Spleen (tissue), 7 donors: ENCODE measurements around the gene MANBA.

ENCODE experiments used
- POLR2A ChIP-seq, 3 donors: fragments of 450-650 bp; IDR thresholded peaks; one replicate each; pipeline ENCODE4 v1.5.1; 2017; ENCODE audit warnings: antibody characterized with exemption in 3 of 3, mild to moderate bottlenecking in 1 of 3
- TF ChIP-seq, protein P1 (sequence below), 11 experiments: fragments of 200-600 bp in 7 of 11; fragments of 450-650 bp in 4 of 11; sonication (generic) in 4 of 11; IDR thresholded peaks in 8 of 11; conservative IDR thresholded peaks in 3 of 11; 1 replicate in 7 of 11; 2 replicates in 4 of 11; pipeline versions ENCODE4 v1.4.0 to v1.8.0; 2016 to 2021; ENCODE audit warnings: antibody characterized with exemption in 11 of 11, inconsistent platforms in 4 of 11, mild to moderate bottlenecking in 1 of 11
- donor health status: DM: no; HTN: no; CAD: no; lungs with moderate emphysema.
- donor health status: DM: no; HTN: no; CAD: no.
- donor health status: DM: no; HTN: no; CAD: no.

DNA sequence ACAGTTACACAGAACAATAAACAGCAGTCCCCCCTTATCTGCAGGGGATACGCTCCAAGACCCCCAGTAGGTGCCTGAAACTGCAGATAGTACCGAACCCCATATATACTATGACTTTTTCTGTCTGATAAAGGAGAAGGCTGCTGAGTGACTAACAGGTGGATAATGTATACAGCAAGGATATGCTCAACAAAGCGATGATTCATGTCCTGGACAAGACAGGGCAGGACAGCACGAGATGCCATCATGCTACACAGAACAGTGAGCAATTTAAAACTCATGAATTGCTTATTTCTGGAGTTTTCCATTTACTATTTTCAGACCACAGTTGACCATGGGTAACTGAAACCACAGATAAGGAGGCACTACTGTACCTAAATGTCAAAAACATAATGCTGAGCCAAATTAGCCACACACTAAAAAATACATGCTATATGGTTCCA, 76.1 kb downstream of the MANBA start:
- TF ChIP-seq, protein P1, sequence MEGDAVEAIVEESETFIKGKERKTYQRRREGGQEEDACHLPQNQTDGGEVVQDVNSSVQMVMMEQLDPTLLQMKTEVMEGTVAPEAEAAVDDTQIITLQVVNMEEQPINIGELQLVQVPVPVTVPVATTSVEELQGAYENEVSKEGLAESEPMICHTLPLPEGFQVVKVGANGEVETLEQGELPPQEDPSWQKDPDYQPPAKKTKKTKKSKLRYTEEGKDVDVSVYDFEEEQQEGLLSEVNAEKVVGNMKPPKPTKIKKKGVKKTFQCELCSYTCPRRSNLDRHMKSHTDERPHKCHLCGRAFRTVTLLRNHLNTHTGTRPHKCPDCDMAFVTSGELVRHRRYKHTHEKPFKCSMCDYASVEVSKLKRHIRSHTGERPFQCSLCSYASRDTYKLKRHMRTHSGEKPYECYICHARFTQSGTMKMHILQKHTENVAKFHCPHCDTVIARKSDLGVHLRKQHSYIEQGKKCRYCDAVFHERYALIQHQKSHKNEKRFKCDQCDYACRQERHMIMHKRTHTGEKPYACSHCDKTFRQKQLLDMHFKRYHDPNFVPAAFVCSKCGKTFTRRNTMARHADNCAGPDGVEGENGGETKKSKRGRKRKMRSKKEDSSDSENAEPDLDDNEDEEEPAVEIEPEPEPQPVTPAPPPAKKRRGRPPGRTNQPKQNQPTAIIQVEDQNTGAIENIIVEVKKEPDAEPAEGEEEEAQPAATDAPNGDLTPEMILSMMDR (IDR thresholded peaks at IDR 0.05 in 8 of 11, conservative IDR thresholded peaks at IDR 0.05 in 3 of 11) = no peak
- no peak for TF ChIP-seq POLR2A (IDR thresholded peaks at IDR 0.05)
